ENCODE results near the gene MRM3.
"Not testable (repeated sequence)": the region's sequence is repeated elsewhere in the genome, so short reads cannot be mapped to it uniquely, and the experiment has no call there.

The MRM3 gene

DNA sequence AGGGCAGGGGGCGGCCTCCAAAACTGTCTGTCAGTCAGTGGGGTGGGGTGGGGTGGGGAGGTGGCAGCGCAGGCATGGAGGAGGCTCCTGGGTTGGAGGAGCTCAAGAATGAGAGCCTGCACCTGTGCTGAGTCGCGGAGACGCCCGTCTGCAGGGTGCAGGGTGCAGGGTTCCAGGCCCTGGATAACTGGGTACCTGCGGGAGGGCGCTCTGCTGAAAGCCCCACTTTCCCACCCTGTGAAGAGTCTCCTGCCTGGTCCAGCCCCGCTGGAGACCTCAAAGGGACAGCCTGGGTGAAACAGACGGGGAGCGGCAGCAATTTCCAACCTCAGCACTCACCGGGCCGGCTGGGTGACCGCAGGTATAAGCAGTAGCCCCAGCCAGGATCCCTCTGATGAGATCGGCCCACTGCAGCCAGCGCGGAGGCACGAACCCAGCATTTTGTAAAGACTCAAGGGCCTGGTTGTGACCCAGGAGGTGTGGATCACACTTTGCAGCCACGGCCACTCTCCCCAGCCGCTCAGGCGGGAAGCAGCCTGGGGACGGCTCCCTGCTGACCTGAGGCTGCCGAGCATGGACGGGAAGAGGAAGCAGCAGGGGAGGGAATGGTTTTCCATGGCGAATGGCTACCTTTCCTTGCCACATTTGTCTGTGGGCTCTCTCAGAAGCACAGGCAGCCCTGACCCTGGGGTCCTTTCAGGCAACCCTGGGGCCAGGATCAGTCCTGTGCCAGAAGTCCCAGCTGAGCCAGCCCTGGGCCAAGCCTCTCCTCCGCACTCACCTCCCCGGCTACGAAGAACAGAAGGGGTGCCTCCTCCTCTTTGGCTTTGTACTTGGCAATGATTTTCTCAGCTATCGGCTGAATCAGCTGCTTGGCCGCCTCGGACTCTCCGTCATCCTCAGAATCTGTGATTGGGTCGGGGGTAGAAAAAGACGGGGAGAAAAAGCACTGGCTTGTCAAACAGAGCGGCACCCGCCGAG is 21.0 kb downstream of the MRM3 start:
- H3K27ac ChIP-seq (replicated peaks), result no peak overlapping the region
- H3K4me3 ChIP-seq (replicated peaks; ENCODE audit: insufficient read depth, low read length), result no peak overlapping the region
- no peaks in the 10 kb centered on the region for H3K27me3 ChIP-seq (ENCODE audit: insufficient read depth, poor library complexity, severe bottlenecking)
- no peak for DNase-seq (ENCODE audit: low read depth in 1 of 2, low spot score in 1 of 2)
- TF ChIP-seq, protein P1, sequence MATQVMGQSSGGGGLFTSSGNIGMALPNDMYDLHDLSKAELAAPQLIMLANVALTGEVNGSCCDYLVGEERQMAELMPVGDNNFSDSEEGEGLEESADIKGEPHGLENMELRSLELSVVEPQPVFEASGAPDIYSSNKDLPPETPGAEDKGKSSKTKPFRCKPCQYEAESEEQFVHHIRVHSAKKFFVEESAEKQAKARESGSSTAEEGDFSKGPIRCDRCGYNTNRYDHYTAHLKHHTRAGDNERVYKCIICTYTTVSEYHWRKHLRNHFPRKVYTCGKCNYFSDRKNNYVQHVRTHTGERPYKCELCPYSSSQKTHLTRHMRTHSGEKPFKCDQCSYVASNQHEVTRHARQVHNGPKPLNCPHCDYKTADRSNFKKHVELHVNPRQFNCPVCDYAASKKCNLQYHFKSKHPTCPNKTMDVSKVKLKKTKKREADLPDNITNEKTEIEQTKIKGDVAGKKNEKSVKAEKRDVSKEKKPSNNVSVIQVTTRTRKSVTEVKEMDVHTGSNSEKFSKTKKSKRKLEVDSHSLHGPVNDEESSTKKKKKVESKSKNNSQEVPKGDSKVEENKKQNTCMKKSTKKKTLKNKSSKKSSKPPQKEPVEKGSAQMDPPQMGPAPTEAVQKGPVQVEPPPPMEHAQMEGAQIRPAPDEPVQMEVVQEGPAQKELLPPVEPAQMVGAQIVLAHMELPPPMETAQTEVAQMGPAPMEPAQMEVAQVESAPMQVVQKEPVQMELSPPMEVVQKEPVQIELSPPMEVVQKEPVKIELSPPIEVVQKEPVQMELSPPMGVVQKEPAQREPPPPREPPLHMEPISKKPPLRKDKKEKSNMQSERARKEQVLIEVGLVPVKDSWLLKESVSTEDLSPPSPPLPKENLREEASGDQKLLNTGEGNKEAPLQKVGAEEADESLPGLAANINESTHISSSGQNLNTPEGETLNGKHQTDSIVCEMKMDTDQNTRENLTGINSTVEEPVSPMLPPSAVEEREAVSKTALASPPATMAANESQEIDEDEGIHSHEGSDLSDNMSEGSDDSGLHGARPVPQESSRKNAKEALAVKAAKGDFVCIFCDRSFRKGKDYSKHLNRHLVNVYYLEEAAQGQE (IDR thresholded peaks at IDR 0.05; ENCODE audit: insufficient replicate concordance, low read depth), result no peak
- TF ChIP-seq POLR2AphosphoS5 (IDR thresholded peaks at IDR 0.05; ENCODE audit: low read depth) (no peak), GABPA (IDR thresholded peaks at IDR 0.05; ENCODE audit: low read depth) (no peak), SPI1 (IDR thresholded peaks at IDR 0.05; ENCODE audit: borderline replicate concordance, low read depth) (no peak)
- TF ChIP-seq, protein P2, sequence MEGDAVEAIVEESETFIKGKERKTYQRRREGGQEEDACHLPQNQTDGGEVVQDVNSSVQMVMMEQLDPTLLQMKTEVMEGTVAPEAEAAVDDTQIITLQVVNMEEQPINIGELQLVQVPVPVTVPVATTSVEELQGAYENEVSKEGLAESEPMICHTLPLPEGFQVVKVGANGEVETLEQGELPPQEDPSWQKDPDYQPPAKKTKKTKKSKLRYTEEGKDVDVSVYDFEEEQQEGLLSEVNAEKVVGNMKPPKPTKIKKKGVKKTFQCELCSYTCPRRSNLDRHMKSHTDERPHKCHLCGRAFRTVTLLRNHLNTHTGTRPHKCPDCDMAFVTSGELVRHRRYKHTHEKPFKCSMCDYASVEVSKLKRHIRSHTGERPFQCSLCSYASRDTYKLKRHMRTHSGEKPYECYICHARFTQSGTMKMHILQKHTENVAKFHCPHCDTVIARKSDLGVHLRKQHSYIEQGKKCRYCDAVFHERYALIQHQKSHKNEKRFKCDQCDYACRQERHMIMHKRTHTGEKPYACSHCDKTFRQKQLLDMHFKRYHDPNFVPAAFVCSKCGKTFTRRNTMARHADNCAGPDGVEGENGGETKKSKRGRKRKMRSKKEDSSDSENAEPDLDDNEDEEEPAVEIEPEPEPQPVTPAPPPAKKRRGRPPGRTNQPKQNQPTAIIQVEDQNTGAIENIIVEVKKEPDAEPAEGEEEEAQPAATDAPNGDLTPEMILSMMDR (IDR thresholded peaks at IDR 0.05; ENCODE audit: insufficient read depth, low read length), result no peak

DNA sequence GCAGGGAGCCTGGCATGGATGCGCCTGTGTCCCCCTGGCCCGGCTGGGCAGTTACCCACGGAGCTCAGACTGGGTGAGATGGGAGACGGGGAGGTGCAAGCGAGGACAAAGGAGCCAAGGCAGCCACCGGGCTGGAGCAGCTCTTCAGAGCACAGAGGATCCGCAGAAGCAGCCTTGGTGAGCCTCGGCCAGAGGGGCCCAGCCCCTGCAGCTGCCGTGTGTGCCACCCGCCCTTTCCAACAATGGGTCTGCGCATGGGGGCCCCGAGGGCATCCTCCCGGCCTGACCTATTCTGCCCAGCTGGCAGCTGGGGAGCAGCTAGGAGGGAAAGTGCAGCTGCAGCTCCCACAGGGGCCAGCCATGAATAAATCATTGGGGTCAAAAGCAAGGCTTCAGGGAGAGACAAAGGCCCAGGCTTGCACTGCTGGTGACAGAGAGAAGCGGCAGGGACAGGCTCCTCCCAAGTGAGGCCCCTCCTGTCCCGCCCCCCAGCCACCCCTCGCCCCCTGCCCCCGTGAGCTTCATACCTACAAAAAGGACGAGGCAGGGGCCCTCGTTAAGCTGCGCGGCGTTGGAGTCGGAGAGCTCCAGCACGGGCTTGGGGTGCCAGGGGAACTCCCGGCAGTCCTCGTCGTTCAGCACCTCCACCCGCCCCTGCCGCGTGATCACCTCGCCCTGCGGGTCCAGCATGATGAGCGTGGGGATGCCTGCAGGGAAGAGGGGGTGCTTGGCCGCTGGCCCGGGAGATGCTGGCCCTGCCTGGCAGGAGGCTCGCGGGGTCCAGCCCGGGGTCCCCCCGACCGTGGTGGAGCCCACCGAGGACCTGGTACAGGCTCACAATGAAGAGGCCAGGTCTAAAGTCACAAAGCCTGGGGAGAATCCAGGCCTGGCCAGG is 22.6 kb downstream of the MRM3 start:
- no peaks in the 10 kb centered on the region for H3K27me3 ChIP-seq (ENCODE audit: insufficient read depth, poor library complexity, severe bottlenecking)
- H3K4me3 ChIP-seq (replicated peaks; ENCODE audit: insufficient read depth, low read length), result no peak overlapping the region
- no peak overlapping the region for H3K27ac ChIP-seq (replicated peaks)
- TF ChIP-seq GABPA (IDR thresholded peaks at IDR 0.05; ENCODE audit: low read depth) (no peak), POLR2AphosphoS5 (IDR thresholded peaks at IDR 0.05; ENCODE audit: low read depth) (no peak), SPI1 (IDR thresholded peaks at IDR 0.05; ENCODE audit: borderline replicate concordance, low read depth) (no peak)
- TF ChIP-seq, protein P1 (IDR thresholded peaks at IDR 0.05; ENCODE audit: insufficient replicate concordance, low read depth), result no peak
- TF ChIP-seq, protein P2 (IDR thresholded peaks at IDR 0.05; ENCODE audit: insufficient read depth, low read length), result no peak
- DNase-seq (ENCODE audit: low read depth in 1 of 2, low spot score in 1 of 2), result no peak

DNA sequence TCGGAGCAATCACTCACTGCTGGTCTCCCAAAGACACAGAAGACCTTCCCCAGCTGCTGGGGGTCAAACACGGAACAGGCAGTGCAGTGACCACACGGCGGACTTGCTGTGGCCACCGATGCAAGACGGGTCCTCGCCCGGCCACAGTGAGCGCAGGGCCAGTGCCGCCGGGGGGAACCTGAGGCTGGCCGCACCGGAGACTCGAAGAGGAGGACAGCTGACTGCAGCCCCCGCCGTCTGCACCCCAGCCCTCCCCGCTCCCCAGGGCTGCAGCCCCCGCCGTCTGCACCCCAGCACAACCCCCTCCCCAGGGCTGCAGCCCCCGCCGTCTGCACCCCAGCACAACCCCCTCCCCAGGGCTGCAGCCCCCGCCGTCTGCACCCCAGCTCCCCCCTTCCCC is 23.7 kb downstream of the MRM3 start:
- DNase-seq (ENCODE audit: low read depth in 1 of 2, low spot score in 1 of 2); H3K27me3 ChIP-seq (ENCODE audit: insufficient read depth, poor library complexity, severe bottlenecking); H3K27ac ChIP-seq (replicated peaks); H3K4me3 ChIP-seq (replicated peaks; ENCODE audit: insufficient read depth, low read length): not testable (repeated sequence)

DNA sequence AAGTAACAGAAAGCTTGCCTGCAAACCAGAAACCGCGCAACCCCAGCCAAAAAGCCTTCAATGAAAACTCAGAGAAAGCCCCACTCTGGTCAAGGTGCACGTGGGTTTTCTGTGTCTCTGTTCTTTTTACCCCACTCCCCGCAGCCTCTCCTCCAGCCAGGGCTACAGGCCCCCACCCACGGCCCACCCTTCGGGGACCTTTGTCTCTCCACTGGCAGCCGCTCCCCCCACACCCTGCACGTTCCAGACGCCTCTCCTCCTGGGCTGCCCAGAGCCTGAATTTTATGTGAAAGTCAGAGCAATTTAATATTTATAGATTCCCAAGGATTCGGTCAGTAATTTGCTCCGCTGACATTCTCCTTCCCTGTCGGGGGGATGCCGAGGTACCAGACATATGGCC is 24.2 kb downstream of the MRM3 start:
- Histone ChIP-seq H3K27me3 (ENCODE audit: insufficient read depth, poor library complexity, severe bottlenecking) (no peaks in the 10 kb centered on the region), H3K4me3 (replicated peaks; ENCODE audit: insufficient read depth, low read length) (no peak overlapping the region), H3K27ac (replicated peaks) (no peak overlapping the region)
- TF ChIP-seq SPI1 (IDR thresholded peaks at IDR 0.05; ENCODE audit: borderline replicate concordance, low read depth), result no peak
- no peak for TF ChIP-seq GABPA (IDR thresholded peaks at IDR 0.05; ENCODE audit: low read depth)
- TF ChIP-seq, protein P1 (IDR thresholded peaks at IDR 0.05; ENCODE audit: insufficient replicate concordance, low read depth), result no peak
- DNase-seq (ENCODE audit: low read depth in 1 of 2, low spot score in 1 of 2), result no peak
